DOHH2 (cell line): ENCODE results near the gene LRRC71.

Experiments
- EZH2phosphoT487 ChIP-seq: fragments of 200-600 bp; sonication (generic); IDR thresholded peaks from 2 replicates; pipeline ENCODE4 v1.6.1; 2017; ENCODE audit warnings: borderline replicate concordance, mild to moderate bottlenecking, antibody characterized with exemption, low read length, moderate library complexity, mixed read lengths
- TF ChIP-seq, protein P1 (sequence below): fragments of 200-600 bp; sonication (generic); IDR thresholded peaks from one replicate; pipeline ENCODE4 v1.5.1; 2014; ENCODE audit warnings: antibody characterized with exemption, mild to moderate bottlenecking, low read depth, low read length; ENCODE audit not compliant: poor library complexity, severe bottlenecking

DNA sequence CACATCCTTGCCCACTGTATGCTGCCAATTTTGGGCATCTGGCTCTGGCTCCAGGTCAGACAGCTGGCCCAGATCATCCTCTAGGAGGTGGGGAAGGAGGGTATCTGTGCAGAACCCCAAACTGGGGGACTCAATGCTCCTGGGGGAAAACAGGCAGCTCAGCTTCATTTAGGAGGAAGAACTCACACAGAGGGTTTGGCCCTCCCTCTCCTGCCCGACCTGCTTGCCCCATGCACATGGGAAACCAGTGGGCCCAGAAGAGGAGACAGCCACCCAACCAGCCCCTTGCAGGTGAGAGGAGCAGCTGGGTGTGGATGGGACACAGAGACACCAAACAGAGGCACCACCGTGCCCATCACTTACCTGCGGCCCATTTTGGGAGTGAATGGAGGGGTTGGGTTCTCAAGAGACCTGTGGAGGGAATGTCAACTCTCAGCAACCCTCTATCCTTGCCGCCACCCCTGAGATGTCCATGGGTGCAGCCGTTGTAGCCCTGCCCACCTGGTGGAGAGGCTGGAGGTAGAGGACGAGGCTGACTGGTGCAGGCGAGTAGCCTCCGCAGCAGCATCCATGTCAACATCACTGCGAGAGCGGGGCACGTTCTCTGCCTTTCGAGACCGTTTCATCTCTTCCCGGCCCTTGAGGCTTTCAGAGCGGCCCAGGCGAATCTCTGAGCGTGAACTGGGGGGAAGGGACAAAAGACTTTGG, 27.5 kb downstream of the LRRC71 start:
- TF ChIP-seq EZH2phosphoT487, result no peak
- TF ChIP-seq, protein P1, sequence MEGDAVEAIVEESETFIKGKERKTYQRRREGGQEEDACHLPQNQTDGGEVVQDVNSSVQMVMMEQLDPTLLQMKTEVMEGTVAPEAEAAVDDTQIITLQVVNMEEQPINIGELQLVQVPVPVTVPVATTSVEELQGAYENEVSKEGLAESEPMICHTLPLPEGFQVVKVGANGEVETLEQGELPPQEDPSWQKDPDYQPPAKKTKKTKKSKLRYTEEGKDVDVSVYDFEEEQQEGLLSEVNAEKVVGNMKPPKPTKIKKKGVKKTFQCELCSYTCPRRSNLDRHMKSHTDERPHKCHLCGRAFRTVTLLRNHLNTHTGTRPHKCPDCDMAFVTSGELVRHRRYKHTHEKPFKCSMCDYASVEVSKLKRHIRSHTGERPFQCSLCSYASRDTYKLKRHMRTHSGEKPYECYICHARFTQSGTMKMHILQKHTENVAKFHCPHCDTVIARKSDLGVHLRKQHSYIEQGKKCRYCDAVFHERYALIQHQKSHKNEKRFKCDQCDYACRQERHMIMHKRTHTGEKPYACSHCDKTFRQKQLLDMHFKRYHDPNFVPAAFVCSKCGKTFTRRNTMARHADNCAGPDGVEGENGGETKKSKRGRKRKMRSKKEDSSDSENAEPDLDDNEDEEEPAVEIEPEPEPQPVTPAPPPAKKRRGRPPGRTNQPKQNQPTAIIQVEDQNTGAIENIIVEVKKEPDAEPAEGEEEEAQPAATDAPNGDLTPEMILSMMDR, result no peak
